Measurements from ENCODE around the gene KRTCAP3. TPM values are rescaled to one million over a fixed set of nuclear protein-coding genes. Genes with fewer than 3 reads are reported as not detected.
A peak's percentile ranks its signal among the peaks of the same experiment; 100 is the strongest.

The KRTCAP3 gene
- total RNA-seq, 2 donors from 2014 or later, result not detected

- no peak for ATAC-seq
- intact Hi-C loops (cut with DNase I), result no loop called here
Observed at GRCh38 chr2:27431395-27431794, 10.8 kb upstream of the KRTCAP3 start.

GRCh38 chr2:27435628-27436027 is 6.6 kb upstream of the KRTCAP3 start:
- DNase-seq (no peak), ATAC-seq (peak in 1 of 2 donors; percentile 73)
- intact Hi-C loops (cut with DNase I), result no loop called here

More at GRCh38 chr2:27431395-27431794, 10.8 kb upstream of the KRTCAP3 start:
- DNase-seq, result no peak

- DNase-seq (no peak), ATAC-seq (peak in 1 of 2 donors; percentile 5)
- intact Hi-C loops (cut with DNase I), result no loop called here
Observed at GRCh38 chr2:27441226-27441926, 805 bp upstream of the KRTCAP3 start.

- ATAC-seq (peak; percentile 9 to 10), DNase-seq (no peak)
- intact Hi-C loops (cut with DNase I), result no loop called here
Observed at GRCh38 chr2:27442920-27443282, 720 bp downstream of the KRTCAP3 start.

GRCh38 chr2:27445155-27445554 is 3.0 kb downstream of the KRTCAP3 start:
- intact Hi-C loops (cut with DNase I), result no loop called here
- no peak for DNase-seq
- ATAC-seq, result no peak

GRCh38 chr2:27445615-27446014 is 3.4 kb downstream of the KRTCAP3 start:
- ATAC-seq (no peak), DNase-seq (no peak)
- intact Hi-C loops (cut with DNase I), result no loop called here

- ATAC-seq (no peak), DNase-seq (no peak)
- intact Hi-C loops (cut with DNase I), result no loop called here
Observed at GRCh38 chr2:27446057-27446456, 3.9 kb downstream of the KRTCAP3 start.

- DNase-seq, result no peak
- no peak for ATAC-seq
- intact Hi-C loops (cut with DNase I), result no loop called here
Observed at GRCh38 chr2:27448381-27448780, 6.2 kb downstream of the KRTCAP3 start.

- DNase-seq (no peak), ATAC-seq (no peak)
- intact Hi-C loops (cut with DNase I), result no loop called here
Observed at GRCh38 chr2:27451095-27451494, 8.9 kb downstream of the KRTCAP3 start.

GRCh38 chr2:27453968-27454367 is 11.8 kb downstream of the KRTCAP3 start:
- intact Hi-C loops (cut with DNase I), result no loop called here
- ATAC-seq (no peak), DNase-seq (no peak)

- DNase-seq (no peak), ATAC-seq (no peak)
- intact Hi-C loops (cut with DNase I), result no loop called here
Observed at GRCh38 chr2:27461118-27461517, 18.9 kb downstream of the KRTCAP3 start.

- intact Hi-C loops (cut with DNase I), result no loop called here
- ATAC-seq, result no peak
Observed at GRCh38 chr2:27464443-27464842, 22.3 kb downstream of the KRTCAP3 start.

GRCh38 chr2:27471961-27472360 is 29.8 kb downstream of the KRTCAP3 start:
- intact Hi-C loops (cut with DNase I), result no loop called here

More at GRCh38 chr2:27464443-27464842, 22.3 kb downstream of the KRTCAP3 start:
- no peak for DNase-seq

GRCh38 chr2:27485496-27485895 is 43.3 kb downstream of the KRTCAP3 start:
- DNase-seq, result no peak
- intact Hi-C loops (cut with DNase I), result no loop called here
- no peak for ATAC-seq

More at GRCh38 chr2:27471961-27472360, 29.8 kb downstream of the KRTCAP3 start:
- DNase-seq (no peak), ATAC-seq (no peak)

GRCh38 chr2:27489118-27489497 is 46.9 kb downstream of the KRTCAP3 start:
- no peak for DNase-seq
- intact Hi-C loops (cut with DNase I), result no loop called here
- ATAC-seq, result peak; percentile 4 to 25

GRCh38 chr2:27489498-27490397 is 47.6 kb downstream of the KRTCAP3 start, which contains the start of gene IFT172:
TSS of gene IFT172 (minus strand) at chr2:27489743. CDS start at chr2:27489653, 90 bp downstream.
- DNase-seq (peak; percentile 100), ATAC-seq (peak; percentile 96 to 99)
- intact Hi-C loops (cut with DNase I), result loop anchor here in 1 of 2 donors (10.0 kb wide), 1 partner anchor 95 kb away; the partner anchor contains the start of gene ZNF512

GRCh38 chr2:27492557-27492956 is 50.4 kb downstream of the KRTCAP3 start:
- intact Hi-C loops (cut with DNase I), result loop anchor here in 1 of 2 donors (10.0 kb wide), 1 partner anchor 92 kb away; the partner anchor contains the start of gene ZNF512
- ATAC-seq, result no peak

GRCh38 chr2:27493948-27494283 is 51.7 kb downstream of the KRTCAP3 start:
- ATAC-seq (no peak), DNase-seq (no peak)
- intact Hi-C loops (cut with DNase I), result loop anchor here in 1 of 2 donors (10.0 kb wide), 1 partner anchor 91 kb away; the partner anchor contains the start of gene ZNF512

More at GRCh38 chr2:27492557-27492956, 50.4 kb downstream of the KRTCAP3 start:
- no peak for DNase-seq

Measured in left cardiac atrium (tissue), 4 donors.